ENCODE data around the gene WDR73.

GRCh38 chr15:84699538-84700191 lies 45.6 kb upstream of the WDR73 start:
- no peak for TF ChIP-seq GATA2 (IDR thresholded peaks at IDR 0.05; ENCODE audit: low read depth, low read length)
- no peak for TF ChIP-seq GATA3 (IDR thresholded peaks at IDR 0.05; ENCODE audit: low read depth, low read length)

All from SH-SY5Y (cell line).